GM21786 (cell line): ENCODE measurements around the gene CALHM2.
"Not testable (repeated sequence)": the region's sequence is repeated elsewhere in the genome, so short reads cannot be mapped to it uniquely, and the experiment has no call there.

Experiments used
- ATAC-seq: cut with Tn5 transposase; IDR thresholded peaks from one replicate; pipeline ENCODE4 v1.9.1; 2021; ENCODE audit not compliant: unreplicated experiment

The CALHM2 gene

GRCh38 chr10:103419101-103419500, 33.1 kb downstream of the CALHM2 start:
- ATAC-seq: no peak

DNA sequence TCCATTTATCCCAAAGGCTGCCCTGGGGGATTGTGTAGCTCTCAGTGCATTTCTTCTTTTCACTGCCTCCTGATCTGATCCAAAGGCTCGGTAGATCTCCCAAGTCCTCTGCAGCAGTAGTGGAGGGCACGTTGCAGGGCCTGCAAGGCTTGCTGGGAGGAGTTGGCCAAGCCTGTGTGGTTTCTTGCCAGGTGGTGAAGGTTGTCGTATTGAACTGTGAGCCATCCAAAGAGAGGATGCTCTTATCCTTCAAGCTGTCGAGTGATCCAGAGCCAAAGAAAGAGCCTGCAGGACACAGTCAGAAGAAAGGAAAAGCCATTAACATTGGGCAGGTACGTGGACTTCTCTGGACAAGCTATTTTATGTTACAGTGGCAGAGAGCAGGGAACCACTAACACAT, 34.6 kb downstream of the CALHM2 start:
- ATAC-seq: no peak

GRCh38 chr10:103417148-103417469, 35.1 kb downstream of the CALHM2 start:
- not testable (repeated sequence) for ATAC-seq

GRCh38 chr10:103416436-103417147, 35.6 kb downstream of the CALHM2 start:
- ATAC-seq: no peak

DNA sequence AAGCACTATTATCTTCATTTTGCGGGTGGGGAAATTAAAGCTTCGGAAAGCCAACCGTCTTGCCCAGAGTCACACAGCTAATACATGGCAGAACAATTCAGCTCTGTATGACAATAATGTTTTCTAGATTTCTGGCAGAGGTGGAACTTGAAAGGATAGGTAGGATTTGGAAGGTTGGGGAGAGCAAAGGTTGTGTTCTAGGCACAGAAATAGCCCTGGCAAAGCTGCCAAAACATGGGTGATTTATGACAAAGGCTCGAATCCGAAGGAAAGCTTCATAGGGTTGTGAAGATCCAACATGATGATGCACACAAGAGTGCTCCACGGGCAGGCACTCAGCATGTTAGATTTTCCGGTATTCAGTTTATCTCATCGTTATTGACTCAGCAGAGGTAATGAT, 36.6 kb downstream of the CALHM2 start:
- ATAC-seq: no peak

GRCh38 chr10:103413564-103413963, 38.6 kb downstream of the CALHM2 start:
- ATAC-seq: no peak

GRCh38 chr10:103397191-103397825, 54.9 kb downstream of the CALHM2 start:
- ATAC-seq: no peak

DNA sequence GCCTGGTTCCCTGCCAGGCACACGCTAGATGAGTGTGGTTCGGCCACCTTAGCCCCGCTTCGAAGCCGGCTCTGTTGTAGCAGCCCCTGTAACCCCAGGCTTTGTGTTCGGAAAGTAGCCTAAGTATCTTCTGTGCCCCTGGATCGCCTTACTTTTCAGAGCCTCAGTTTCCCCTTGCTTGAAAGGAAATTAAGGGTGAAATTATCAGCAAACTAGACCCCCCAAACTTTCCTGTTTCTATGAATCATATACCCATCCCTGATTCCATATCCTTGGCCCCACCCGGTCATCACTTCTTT, 55.4 kb downstream of the CALHM2 start:
- ATAC-seq: no peak
